Choroid plexus epithelial cell (primary cell): ENCODE measurements around the gene GDI1.

Source experiments
- DNase-seq: peaks from one replicate; pipeline ENCODE4 v3.0.0-alpha.2; 2010; ENCODE audit warnings: low read depth
- H3K4me3 ChIP-seq: 2 replicates; pipeline ENCODE4 v1.5.1; 2011; ENCODE audit warnings: low read depth, mild to moderate bottlenecking, control low read depth, low read length, moderate library complexity
- TF ChIP-seq, protein P1 (sequence below): conservative IDR thresholded peaks from 2 replicates; pipeline ENCODE4 v1.5.1; 2011; ENCODE audit warnings: low read depth, mild to moderate bottlenecking, control low read depth, inconsistent platforms, low read length, moderate library complexity

Gene GDI1

DNA sequence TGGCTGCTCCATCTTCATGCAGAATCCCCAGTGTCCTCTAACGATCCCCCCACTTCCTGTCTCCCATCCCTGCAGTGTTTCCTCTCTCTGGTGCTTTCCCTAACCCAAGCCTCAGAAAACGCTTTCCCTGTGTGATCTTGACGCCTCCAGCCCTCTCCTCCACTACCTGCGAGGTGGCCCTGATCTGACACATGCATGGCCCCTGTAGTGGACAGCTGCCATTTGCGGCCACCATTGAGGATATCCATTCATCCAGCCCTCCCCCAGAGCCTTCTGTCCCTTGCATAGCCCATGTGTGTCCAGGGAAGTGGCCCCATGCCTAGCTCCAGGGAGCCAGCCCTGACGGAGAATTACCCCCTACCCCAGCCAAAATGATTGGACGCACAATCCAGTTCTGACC is 46.4 kb downstream of the GDI1 start:
- no peak for DNase-seq
- H3K4me3 ChIP-seq, result no peak overlapping the region
- TF ChIP-seq, protein P1, sequence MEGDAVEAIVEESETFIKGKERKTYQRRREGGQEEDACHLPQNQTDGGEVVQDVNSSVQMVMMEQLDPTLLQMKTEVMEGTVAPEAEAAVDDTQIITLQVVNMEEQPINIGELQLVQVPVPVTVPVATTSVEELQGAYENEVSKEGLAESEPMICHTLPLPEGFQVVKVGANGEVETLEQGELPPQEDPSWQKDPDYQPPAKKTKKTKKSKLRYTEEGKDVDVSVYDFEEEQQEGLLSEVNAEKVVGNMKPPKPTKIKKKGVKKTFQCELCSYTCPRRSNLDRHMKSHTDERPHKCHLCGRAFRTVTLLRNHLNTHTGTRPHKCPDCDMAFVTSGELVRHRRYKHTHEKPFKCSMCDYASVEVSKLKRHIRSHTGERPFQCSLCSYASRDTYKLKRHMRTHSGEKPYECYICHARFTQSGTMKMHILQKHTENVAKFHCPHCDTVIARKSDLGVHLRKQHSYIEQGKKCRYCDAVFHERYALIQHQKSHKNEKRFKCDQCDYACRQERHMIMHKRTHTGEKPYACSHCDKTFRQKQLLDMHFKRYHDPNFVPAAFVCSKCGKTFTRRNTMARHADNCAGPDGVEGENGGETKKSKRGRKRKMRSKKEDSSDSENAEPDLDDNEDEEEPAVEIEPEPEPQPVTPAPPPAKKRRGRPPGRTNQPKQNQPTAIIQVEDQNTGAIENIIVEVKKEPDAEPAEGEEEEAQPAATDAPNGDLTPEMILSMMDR, result no peak

DNA sequence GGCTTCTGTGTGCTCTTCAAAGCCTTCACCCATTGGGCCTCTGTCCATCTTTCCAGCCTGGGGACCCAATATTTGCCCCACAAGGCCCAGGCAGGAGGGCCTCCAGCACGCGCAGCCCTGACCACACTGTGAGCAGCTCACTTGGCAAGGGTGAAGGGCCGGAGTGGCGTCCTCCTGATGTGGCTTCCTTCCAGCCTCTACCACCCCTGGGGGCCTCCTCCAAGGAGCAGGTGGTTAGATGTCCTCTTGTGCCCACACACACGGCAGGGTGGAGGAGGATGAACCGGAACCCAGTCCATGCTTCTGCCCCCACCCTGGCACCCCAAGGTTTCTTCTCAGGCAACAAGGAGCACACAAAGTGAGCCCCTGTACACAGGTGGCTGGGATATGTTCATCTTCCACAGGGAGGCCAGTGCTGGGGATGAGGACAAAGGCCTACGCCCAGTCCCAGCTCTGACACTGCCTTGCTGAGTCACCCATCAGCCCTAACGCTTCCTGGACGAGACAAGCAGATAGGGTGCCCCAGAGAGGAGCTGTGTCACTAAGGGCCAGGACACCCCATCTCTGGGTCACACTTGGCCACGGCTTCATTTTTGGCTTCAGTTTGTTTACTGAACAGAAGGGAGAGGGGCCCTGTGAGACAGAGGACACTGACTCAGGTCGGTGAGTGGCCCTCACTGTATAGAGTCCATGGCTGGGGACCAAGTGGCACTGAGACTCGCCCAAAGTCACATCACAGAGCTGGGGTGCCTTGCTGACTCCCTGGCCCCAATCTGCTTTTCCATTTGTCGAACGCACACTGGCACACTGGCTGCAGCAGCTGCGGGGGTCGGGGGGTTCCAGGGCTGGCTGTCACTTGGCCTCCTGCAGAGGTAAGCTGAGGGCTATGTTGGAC is 47.5 kb downstream of the GDI1 start:
- no peak overlapping the region for H3K4me3 ChIP-seq
- TF ChIP-seq, protein P1, result no peak
- no peak for DNase-seq

DNA sequence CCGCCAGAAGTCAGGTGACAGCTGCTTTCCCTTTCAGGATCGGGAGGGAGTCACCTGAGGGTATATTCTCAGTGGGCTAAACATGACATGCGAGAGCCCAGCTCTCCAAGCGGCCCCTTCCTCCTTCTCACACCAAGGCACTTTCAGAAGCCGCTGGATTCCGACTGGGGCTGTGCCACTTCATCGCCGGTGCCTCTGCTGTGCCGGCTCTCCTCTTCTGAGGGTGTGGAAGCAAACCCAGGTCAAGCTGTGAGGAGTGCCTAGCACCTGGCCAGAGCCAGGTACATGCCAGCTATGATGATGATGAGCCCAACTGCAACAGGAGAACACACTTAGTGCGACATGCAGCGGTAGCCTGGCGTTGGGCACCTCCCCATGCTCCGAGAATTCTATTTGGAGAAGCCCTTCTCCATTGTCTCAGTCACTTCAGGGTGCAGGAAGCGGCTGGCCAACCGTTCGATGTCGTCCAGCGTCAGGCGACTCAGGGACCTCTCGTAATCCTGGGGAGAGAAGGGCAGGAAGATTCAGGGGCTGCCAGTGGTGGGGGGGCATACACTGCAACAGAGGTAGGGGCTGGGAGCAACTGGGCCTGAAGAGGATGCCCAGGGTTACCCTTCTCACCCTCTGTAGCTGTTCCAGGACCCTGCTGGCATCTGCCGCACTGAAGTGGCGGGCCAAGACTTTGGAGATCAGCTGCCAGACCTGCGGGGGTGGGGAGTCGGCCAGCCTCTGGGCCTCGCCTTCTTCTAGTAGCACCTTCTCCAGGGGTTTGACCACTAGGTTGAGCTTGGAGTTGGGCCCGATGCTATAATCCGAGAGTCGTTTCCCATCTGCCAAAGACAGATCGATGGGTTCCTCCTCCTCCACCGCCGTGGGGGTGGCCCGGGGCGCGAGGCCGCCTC is 48.4 kb downstream of the GDI1 start:
- TF ChIP-seq, protein P1, result no peak
- DNase-seq, result no peak
- H3K4me3 ChIP-seq, result peak overlapping the region; percentile 61

DNA sequence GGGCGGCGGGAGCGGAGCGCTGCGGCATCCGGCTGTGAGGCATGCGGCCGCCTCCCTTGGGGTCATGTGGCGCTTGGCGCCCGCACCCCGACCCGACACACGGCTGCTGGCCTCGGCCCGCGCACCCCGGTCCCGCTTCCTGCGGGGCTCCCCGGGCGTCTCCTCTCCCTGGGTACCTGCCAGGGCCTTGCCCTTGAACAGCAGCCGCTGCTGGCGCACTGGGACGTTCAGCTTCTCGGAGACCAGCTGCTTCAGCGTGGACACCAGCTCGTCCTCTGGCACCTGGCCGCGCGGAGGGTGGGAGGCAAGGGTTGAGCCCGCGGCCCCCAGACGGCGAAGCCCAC is 49.1 kb downstream of the GDI1 start:
- TF ChIP-seq, protein P1, result no peak

DNA sequence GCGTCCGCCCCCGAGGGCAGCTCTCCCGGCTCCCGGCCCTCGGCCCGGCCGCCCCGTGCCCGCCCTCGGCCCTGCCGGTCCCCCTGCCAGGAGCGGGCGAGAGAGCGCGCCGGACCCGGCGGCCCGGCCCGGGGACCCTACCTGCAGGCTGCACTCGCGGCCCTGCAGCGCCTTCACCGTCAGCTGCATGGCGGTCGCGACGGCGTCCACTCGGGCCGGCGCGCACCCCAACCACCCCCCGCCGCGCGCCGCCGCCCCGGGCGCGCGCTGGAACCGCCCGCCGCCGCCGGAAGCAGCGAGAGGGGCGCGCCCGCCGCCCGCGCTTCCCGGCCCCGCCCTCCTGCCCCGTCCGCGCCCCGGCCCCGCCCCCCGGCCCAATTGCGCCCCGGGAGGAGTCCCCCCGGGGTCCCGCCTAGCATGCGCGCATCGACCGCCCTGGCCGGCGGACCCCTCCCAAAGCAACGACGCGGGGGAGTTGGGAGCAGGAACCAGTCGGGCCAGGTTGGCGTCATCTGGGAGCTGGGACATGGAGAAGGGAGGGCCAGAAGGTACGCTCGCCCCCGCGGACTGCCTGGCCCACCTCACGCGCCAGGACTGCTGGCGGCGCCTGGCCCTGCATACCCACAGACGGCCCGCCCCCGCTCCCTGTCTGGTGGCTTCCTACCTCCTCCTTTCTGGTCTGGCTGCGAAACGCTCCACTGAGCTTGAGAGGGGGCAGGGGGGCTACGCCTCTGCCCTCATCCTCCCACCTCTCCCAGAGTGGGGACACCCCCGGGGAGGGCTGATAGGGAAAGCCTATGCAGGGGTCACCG is 49.6 kb downstream of the GDI1 start, which contains the start of gene UBL4A:
TSS of gene UBL4A (minus strand) at position 220 of the 812 bp plus-strand sequence. CDS start at position 189, 31 bp downstream.
- TF ChIP-seq, protein P1, result no peak
- DNase-seq, result peak; percentile 38
- peak within 1 kb of the TSS; percentile 61 for H3K4me3 ChIP-seq

More for the DNA sequence above, 49.1 kb downstream of the GDI1 start:
- H3K4me3 ChIP-seq, result peak overlapping the region; percentile 61
- DNase-seq, result no peak

DNA sequence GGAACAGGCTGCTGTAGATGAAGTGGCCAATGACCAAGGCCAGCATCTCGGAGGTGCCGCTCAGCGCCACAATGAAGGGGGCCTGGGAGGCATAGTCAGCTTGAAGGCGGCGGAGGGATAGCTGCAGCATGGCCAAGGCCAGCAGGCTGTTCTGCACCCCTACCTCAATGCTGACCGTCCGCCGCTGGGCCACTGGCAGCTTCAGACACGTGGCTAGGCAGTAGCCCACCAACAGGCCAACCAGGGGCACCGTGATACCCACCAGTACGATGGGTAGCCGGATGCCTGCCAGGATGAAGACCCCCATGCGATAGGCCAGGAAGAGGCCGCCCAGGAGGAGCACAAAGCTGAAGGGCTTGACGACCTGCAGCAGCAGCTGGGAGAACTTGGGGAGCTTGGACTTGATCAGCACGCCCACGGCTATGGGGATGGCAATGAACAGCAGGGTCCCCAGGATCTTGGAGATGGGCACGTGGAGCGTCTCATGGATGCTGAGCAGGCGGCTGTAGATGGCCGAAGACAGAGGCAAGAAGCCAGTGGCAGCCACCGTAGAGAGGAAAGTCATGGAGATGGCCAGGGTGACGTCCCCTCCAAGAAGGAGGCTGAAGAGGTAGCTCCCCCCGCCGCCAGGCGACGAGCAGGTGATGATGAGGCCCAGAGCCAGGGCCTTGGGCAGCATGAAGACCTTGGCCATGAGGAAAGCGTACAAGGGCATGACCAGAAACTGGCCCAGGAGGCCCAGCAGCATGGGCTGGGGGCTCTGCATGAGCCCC is 50.8 kb downstream of the GDI1 start:
- H3K4me3 ChIP-seq, result no peak overlapping the region
- DNase-seq, result no peak
- TF ChIP-seq, protein P1, result no peak
